GM21390 (cell line): ENCODE measurements around the gene TMTC2.

Experiments
- ATAC-seq: cut with Tn5 transposase; IDR thresholded peaks from one replicate; pipeline ENCODE4 v1.9.1; 2021; ENCODE audit not compliant: unreplicated experiment

TMTC2 gene

DNA sequence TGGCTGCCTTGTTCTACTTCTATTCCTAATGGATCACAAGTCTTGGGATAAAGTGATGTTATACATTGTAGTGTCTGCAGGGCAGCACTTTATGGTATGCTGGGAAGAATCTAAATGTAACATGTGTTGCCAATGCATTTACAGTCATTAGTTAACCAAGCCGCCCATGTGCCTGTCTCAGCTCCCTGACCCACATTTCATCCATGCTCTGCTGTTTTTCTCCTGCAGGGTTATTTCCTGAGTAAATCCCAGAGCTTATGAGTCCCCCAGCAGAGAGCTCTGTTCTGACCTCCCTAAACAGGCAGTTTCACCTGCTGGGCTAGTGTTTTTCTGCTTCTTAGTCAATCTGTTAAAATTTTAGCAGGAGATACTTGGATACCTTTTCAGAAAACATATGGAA is 4.4 kb upstream of the TMTC2 start:
- no peak for ATAC-seq

DNA sequence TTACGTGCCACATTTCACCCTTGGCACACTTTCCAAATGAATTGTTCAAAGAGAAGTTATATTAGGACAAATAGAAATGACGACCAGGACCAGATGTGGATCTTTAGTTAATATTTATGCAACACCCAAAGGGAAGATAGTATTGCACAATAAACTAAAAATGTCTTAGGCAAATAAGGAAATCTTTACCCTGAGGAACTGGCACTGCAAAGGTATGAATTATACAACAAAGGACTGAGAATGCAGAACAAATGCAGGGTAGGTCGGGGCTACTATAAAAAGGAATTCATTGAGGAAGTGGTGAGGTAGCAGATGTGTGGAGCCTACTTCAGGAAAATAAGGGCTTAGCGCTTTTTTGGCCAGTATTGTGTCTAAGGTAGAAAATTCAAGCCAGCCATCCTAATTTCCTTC is 3.9 kb upstream of the TMTC2 start:
- ATAC-seq, result no peak

DNA sequence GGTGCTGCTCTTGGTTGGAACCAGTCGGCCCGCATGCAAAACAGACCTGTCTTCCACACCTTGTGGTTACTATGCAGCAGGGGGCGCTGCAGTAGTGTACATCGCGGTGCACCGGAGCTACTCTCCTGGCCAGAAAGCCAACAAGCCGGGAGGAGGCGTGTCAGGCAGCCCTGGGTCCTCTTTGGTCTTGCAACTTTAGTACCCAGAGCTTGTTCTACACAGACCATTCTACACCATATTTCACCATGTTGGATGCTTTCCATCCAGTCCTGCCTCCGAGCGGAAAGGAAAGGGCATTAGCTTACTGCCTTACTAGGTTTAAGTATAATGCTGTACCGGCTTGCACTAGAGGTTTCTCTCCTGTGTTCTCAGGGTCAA is 927 bp upstream of the TMTC2 start:
- ATAC-seq, result peak; percentile 58

DNA sequence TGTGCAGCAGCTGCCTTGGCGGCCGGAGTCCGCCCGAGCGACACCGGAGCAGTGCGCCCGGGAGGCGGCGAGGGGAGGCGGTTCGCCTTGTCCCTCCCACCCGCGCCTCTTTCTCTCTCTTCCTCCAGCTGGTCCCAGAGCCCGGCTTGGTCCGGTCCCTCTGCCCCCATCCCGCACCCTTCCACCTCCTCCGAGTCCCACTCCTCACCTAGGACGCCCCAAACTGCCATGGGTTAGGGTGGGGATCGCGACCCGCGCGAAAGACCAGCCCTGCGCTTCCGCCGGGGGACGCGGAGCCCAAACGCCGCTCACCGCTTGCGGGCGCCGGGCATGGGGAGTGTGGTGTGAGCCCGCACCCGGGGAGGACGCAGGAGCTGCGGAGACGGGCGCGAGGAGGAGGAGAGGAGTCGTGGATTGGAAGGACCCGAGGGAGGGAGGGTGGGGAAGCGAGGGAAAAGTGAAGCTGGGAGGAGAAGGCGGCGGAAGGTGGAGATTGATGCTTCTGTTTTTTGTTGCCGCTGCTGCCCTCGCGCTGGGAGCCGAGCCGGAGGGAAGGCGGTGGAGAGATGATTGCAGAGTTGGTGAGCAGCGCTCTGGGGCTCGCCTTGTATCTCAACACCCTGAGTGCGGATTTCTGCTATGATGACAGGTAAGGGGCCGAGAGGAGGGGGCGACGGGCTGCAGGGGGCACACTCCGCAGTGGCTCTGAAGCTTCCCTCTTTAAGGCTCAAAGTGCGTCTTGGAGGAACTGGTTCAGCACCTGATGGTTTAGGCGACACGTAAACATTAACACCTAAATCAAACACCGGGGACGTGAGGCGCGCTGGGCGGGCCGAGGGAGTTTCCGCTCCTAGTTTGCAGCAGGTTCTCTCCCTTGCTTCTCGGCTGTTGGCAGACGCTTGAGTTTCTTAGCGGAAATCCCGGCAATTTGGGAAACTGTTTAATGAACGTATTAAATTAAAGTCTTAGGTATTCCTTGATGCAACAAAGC is 610 bp downstream of the TMTC2 start:
- peak; percentile 40 for ATAC-seq

DNA sequence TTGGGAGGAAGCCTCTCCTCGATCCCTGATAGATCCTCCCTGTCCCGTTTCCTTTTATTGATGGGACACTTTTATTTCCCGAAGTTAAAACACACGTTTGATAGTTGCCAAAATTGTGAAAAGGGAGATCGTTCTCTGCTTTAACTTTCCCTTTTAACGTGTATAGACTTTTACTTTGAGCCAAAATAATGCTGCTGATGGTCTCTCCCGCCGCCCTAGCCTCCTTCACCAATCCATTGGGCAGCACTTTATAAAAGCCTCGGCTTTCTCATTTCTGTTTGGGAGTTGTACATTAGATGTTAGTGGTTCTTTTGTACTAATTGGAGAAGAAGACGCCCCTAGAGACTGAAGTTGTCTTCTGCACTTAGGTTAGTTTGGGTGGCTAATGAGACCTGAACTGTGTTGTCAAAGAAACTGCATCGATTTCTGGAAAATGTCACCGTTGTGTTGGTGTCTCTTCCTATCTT is 1.4 kb downstream of the TMTC2 start:
- ATAC-seq, result no peak

DNA sequence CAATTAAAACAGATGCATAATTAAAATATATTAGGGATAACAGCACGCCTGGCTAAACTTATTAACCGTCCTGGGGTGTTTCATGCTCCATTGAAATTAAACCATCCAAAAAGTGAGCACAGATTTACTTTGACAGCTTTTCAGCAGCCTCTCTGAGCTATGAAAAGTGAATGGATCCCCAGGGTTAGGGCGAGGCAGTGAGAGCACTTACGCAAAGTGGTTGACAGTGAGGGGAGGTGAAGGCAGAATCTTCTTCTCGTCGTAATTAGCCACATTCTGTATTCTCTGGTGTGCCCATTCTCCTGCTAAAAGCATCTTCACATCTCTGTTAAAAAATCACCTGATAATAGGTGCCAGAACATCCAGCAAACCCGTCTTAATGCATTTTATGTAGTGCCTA is 1.9 kb downstream of the TMTC2 start:
- ATAC-seq, result no peak

DNA sequence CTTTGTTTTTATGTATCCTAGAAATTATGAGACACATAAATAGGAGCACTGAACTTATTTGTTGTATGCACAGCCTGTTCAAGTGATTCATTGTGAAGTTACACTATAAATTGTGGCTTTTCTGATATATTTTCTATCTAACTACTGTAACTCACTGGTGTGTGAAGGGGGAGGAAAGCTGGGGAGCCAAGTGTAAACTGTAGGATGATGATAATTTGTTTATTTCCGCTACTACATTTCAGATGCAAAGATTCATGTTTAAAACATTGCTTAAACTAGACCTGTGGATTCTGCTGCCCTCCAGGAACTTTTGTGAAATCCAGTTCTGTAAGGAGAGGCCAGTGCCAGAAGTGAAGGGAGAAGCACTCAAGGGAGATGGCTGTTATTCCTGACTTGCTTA is 3.3 kb downstream of the TMTC2 start:
- ATAC-seq, result no peak

DNA sequence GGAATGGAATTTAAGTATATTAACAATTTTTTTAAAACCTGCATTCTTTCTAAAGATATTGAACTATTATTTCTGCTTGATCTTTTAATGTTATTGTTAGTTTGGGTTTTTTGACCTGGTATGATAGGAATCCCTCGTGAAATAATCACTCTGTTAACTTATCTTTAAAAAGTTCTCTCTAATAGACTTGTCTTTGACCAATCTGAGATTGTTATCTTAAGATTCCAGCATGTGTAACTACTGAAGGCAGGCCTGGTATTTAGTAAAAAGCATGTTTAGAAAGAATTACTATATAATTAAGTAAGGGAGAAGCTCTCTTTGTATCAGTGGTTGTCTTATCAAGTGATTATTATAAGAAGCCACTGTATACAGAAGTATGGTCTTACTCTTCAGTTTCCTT is 4.8 kb downstream of the TMTC2 start:
- no peak for ATAC-seq

DNA sequence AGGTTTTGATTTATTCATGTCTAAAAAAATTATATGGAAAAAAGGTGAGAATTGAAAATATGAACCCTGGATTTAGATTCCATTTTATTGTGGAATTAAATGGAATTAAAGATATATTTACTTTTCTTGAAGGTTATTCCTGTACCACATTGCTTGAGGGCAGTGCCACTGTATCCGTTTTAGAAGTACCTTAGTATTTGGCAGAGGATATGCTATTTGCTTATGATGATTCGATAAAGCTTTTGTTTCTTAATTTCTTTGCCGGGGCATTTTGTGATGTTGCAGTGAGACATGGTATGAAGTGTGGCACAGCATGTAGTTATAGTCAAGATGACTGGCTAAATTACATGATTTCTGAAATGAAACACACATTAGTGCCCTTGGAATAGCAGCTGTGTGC is 7.6 kb downstream of the TMTC2 start:
- ATAC-seq, result no peak

DNA sequence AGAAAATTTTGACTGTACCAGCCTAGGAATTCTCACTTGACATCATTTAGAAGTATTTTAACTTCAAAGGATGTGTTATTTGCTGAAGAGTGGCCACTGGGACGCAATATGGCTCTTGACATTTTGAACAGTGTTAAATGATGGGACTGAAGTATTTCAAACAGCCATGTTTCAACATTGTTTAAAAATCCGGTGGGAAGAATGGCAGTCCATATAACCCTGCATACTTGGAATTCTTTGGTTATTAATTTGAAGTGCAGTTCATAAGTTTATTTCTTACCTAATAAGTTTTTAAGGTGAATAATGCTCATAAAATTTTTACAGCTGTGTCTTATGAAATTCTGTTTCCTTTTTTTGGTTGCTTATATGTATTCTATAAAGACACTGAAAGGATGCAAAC is 8.3 kb downstream of the TMTC2 start:
- ATAC-seq, result no peak

DNA sequence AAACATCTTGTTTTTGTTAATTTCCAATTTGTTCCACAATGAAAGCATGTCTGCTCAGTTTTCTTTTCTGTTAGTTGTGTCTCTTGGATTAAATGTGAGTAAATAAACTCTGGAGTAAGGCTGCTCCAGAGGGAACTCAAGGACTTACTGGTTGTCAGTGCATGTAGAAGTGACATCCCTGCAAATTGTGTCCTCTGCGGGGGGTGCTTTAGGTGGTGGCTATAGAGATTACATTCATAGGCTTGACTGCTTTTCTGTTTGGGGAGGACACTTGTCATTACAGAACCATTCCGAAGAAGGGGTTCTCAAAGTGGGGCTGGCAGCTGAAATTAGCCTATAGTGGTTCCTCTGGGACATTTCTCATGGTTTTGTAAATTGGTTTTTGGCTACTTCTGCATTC is 8.8 kb downstream of the TMTC2 start:
- ATAC-seq, result no peak

DNA sequence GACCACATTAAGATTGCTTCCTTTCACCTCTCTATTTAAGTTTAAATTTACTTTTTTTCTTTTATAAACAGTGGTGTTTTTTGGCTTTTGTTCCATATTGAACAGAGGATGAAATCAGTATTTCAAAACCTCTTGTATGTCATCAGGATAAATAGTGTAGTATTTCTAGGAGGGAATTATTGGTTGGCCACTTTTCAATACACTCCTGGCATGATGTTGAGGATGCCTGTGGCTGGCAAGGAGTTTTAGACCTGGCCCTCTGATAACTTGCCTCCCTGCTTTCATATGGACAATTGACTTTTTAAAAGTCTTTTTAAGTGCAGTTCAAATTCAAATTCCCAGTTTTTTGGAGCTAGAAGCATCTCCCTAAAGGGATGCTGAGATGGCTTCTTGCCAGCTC is 9.8 kb downstream of the TMTC2 start:
- ATAC-seq, result no peak

DNA sequence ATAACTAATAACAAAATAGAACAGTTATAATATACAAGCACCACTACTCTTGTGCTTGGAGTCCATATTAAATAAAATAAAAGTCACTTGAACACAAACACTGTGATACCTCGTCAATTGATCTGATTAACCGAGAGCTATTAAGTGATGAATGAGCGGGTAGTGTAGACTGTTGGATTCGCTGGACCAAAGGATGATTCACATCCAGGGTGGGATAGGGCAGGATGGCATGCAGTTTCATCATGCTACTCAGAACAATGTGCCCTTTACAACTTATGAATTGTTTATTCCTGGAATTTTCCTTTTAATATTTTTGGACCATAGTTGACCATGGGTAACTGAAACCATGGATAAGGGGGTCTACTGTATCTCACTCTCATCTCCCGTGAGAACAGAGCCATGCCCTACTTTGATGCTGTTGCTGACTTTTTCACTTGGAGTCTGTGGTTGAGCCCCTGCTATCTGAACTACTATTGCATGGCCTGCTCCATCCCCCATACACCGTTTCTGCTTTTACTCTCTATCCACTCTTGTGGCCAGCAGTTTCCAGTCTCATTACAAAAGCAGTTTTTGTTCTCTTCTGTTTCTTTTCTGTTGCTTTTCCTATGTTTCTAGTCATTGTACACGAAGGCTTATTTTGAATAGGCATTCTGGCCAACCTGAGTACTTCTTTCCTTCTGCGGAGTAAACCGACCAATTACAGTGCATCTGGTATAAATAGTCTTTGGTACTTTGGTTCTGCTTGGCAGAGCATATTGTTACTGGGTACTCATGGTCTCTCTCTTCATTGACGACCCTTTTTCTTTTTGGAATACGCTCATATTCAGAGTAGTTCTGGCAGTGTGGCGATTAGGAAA is 12.2 kb downstream of the TMTC2 start:
- no peak for ATAC-seq

DNA sequence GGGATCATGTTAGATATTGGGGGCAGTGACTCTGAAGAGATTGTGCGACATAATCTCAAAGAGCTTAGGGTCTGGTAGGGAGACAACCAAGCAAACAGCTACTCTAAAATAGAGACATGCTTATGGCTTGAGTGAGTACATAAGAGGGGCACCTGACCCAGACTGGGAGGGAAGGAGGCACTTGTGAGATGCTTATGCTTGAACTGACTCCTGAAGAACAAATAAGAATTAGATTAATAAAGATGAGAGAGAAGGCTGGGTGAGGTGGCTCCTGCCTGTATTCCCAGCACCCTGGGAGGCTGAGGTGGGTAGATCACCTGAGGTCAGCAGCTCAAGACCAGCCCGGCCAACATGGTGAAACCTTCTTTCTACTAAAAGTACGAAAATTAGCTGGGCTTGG is 19.1 kb downstream of the TMTC2 start:
- ATAC-seq, result no peak

DNA sequence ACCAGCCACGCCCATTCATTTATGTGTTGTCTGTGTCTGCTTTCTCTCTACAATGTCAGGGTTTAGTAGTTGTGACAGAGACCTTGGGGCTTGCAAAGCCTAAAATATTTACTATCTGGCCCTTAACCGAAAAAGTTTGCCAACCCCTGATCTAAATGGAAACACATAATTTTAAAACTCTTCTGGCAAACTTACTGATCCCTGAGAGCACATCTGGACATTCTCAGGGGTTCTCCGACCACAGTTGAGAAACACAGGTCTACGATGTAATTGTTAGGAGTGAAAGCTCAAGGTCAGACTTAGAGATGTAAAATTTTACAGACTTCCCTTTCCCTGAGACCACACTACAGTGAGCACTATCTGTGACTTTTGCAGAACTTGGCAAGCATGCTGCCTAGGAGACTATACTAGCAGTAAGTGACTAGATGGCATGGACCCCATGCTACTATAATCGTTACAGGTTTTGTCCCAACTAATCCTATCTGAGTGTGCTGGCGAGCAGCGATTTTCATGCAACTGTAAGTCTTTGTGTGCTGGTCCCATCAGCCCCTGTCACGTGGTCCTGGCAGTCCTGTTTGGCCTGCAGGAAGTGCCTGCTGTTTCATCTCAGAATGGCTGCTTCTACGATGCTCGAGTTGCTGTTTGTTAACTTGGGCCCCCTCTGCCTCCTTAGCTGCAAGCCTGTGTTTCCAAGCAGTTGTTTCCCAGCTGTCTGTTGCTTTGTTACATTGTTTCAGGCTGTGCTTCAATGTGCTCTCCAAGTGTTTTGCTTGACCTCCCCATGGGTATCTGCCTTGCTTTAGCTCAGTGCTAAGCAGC is 21.6 kb downstream of the TMTC2 start:
- no peak for ATAC-seq

DNA sequence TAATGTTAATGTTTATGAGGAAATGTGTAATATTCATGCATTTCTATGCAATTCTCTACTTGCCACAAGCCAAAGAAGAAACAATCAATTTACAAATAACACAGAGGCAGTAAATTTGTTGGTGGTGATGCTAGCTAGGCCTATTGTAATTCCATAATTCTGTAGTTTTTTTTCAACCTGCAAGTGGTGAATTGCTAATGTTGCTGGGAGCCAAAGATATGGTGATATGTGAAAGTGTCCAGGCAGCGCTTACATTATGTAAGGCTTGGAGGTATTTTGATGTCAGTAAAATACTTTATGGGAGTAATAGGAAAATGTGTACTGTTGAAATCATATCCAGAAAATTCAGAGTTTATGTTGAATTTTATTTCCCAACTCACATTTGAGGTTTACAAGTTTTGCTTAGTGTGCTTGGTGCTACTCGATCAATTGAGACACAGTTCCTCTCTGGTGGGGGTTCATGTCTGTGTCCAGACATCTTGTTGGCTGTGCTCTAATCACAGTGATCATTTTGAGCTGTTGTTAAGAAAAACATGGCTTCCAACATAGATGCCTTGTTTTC is 23.2 kb downstream of the TMTC2 start:
- ATAC-seq, result no peak

DNA sequence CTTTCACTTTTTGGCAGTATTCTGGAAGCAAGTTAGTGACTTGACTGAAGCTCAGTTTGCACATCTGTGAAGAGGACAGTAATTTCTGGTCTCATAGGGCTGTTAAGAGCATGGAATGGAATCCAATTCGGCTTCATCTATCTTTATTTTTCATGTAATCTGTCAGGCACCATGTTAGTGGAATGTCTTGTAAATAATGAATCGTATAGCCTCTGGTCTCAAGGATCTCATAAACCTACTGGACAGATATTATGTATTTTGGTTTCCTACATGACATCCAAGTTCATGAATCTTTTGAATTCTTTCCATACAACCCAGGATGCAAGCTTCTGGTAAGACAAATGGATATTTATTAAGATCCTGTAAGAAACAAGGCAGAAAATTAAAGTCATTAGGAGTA is 24.0 kb downstream of the TMTC2 start:
- ATAC-seq, result no peak

DNA sequence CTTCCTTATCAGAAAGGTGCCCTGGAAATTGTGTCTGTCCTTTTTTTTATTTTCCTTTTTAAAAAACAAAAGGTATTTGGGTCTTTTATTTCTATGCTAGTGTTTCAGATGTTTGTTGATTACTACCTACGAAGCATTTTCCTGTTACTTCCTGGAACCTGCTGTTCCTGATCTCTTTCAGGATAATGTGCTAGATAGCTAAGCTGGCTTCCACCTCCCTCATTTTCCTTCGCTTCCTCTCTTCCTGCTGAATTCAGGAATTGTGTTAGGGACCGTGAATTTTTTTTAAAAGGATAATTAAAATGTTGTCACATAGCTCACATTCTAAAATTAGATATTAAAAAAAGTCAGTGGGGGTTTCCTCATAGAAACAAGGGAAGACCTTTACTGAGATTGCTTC is 27.7 kb downstream of the TMTC2 start:
- no peak for ATAC-seq

DNA sequence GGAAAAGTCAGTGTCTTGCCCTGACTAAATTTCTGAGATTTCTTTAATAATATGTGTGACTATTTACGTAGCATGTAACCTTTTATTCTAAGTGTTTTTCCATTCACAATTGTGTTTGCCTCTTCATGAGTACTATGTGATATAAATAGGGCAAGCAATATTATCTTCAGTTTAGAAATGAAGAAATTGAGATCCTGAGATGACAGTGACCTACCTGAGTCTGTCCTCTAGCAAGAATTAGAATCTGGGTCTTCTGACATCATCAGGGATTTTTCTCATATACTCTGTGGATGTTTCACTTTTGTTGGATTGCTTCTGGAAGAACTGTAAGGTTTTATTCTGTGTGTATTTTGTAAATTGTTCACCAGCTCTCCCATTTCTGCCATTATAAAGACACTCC is 35.0 kb downstream of the TMTC2 start:
- no peak for ATAC-seq

DNA sequence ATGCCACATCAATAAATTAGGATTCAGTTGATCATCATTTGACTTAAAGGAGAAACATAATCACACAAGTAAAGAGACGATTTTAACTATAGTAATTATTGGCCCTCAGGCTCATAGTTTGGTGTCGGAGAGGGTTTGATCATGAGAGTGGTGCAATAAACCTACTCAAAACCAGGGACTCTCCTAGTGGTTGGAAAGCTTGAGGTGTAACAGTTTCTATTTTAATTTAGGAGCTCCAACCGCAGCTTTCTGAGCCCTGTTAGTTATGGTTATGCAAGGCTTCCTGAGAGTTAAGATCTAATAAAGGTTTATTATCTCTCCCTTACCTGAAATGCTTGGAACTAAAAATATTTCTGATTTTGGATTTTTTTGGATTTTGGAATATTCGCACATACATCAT is 36.4 kb downstream of the TMTC2 start:
- peak; percentile 59 for ATAC-seq

DNA sequence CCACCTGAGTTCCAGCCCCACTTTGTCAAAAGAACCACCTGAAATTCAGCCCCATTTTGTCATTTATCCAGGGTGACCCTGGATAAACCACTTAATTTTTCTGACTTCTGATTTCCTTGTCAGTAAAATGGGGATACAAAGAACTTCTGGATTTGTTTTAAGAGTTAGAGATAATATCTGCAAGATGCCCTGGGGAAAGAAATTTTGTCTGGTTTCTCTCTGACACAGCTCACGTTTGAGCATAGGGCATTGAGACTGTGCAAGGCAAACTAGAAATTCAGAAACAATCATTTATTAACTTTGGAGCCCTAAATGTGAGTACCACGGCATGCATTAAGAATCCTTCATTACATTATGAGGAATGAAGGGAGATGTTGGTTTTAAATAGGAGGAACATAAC is 37.2 kb downstream of the TMTC2 start:
- no peak for ATAC-seq
